COLO668 (cell line): ENCODE data around the gene EIF2A.
"Not testable (repeated sequence)": the region's sequence is repeated elsewhere in the genome, so short reads cannot be mapped to it uniquely, and the experiment has no call there.

Experiments used
- DNase-seq: peaks from one replicate; lab custom pipeline; 2025; ENCODE audit not compliant: unreplicated experiment; lab: John Stamatoyannopoulos, UW

EIF2A gene

GRCh38 chr3:150546226-150547044 lies at the start of gene EIF2A, which contains the start of gene SERP1:
Gene EIF2A, plus strand, starts transcription at chr3:150546787. Its CDS starts 16 bp downstream, at chr3:150546803.
Gene SERP1, minus strand, starts transcription at chr3:150546496. Its CDS starts 361 bp downstream, at chr3:150546135.
- DNase-seq, result peak; percentile 96

DNA sequence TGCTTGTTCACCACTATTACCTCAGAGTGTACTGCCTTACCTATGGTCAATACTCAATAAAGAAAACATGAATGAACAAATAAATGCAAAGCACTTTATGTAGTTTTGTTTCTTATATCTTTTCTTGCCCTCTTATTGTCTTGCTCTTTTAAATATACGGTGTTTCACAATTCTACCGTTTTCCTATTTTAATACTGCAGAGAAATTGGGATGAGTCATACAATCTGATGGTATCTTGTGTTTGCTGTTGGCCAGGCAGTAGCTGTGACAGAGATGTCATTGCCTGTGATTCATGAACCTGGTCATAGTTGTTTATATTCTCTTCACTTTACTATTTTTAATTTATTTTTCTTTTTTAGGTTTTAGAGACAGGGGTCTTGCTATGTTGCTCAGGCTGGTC lies 48.6 kb upstream of the EIF2A start:
- DNase-seq, result no peak

GRCh38 chr3:150500960-150501359 lies 45.6 kb upstream of the EIF2A start:
- not testable (repeated sequence) for DNase-seq

DNA sequence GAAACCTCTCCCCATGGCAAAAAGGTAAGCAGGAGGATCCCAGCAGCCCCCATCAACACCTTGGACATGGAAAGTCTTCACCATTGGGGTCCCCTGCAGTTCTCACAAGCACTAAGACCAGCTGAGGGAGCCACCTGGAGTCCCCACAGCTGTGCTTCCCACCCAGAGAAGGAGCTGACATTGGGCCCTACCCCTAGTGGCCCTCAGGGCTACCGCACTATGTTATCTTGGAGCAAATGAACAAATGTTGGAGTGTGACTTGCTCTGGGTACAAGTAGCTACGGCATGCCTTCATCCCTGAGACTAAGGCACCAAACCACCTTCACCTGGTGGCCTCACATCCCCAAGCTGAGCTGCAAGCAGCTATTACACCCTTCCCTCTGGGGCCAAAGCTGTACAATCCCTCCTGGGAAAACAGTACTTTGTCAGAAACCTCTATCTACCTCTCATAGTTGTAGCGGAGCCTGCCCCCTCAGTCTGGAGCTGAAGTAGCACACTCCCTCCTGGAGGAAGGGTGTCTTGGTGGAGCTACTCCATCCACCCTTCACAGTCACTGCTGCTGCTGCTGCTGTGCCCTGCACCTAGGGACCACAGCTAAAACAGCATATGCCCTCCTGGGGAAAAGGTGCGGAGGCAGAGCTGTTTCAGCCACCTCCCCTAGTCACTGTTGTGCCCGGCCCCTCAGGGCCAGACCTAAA lies 43.0 kb upstream of the EIF2A start:
- DNase-seq, result no peak

DNA sequence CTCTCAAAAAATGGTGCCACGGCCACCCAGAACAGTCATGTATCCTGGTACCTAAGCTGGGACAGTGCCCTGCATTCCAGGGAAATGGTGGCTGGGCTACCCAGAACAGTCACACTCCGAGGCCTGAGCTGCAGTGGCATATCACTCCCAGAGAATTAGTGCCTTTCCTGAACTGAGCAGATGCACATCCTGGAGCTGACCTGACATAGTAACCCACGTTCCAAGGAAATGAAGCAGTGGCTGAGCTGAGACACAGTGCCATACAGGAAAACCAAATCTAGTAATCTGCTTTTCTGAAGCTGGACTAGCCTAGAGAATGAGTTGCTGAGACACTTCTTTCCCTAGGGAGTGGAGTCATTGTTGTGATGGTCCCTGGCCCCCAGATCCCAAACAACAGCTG lies 42.1 kb upstream of the EIF2A start:
- no peak for DNase-seq

DNA sequence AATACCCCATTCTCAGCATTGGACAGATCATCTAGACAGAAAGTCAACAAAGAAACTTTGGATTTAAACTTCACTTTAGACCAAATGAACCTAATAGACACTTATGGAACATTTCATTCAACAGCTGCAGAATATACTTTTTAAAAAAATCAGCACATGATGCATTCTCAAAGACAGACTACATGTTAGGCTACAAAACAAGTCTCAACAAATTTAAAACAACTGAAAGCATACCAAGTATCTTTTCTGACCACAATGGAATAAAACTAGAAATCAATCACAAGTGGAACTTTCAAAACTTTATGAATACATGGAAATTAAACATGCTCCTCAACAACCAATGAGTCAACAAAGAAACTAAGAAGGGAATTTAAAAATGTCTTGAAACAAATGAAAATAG lies 38.2 kb upstream of the EIF2A start:
- DNase-seq, result no peak

- no peak for DNase-seq
Measured at GRCh38 chr3:150509780-150510179, 36.8 kb upstream of the EIF2A start.

- no peak for DNase-seq
Measured at GRCh38 chr3:150511122-150511821, 35.3 kb upstream of the EIF2A start.

DNA sequence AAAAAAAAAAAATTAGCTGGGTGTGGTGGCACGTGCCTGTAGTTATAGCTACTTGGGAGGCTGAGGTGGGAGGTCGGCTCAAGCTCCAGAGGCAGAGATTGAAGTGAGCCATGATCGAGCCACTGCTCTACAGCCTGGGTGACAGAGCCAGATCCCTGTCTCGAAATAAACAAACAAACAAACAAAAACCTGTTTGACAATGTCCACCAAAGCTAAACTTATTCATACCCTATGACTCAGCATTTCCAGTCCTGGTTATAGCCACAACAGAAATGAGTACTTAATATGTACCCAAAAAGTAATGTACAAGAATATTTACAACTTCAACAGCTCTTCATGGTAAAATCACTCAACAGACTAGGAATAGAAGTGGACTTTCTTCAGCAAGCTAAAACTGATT lies 31.4 kb upstream of the EIF2A start:
- no peak for DNase-seq

GRCh38 chr3:150519026-150519425 lies 27.6 kb upstream of the EIF2A start:
- DNase-seq, result no peak

DNA sequence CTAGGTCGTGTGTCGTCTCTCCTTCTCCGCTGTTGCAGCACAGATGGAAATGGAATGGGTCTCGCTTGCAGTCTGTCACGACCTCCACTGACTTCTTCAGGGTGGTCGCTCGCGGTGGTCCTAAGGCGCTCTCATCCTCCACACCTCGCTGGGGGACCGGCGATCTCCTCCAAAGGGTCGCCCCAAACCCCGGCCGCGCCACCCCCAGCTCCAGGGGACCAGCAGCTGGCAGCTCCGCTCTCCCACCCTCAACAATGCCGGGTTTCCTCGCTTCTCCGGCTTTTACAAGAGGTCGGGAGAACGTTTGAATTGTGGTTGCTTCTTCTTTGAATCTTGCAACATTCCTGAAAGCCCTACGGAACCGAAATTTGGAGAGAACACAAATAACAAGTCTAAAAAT lies 26.2 kb upstream of the EIF2A start:
- DNase-seq, result no peak

DNA sequence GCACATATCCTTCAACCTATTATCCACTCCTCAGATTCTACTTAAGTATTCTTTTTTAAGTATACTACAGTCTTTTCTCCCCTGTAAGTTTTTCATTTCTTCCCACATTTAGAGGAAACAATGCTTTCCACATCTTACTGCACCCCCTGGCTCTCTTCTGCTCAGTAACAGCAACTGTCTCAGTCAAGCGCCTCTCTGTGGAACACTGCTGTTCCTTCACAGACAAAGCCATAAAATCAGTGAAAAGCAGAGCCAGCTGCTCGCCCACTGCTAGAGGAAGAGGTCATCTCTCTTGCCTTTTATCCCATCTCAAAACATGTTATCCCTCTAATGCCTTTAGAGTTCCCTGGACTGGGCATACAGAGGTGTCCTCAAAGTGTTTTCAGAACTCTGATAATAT lies 25.1 kb upstream of the EIF2A start:
- no peak for DNase-seq

GRCh38 chr3:150523538-150523937 lies 23.0 kb upstream of the EIF2A start:
- DNase-seq, result no peak

DNA sequence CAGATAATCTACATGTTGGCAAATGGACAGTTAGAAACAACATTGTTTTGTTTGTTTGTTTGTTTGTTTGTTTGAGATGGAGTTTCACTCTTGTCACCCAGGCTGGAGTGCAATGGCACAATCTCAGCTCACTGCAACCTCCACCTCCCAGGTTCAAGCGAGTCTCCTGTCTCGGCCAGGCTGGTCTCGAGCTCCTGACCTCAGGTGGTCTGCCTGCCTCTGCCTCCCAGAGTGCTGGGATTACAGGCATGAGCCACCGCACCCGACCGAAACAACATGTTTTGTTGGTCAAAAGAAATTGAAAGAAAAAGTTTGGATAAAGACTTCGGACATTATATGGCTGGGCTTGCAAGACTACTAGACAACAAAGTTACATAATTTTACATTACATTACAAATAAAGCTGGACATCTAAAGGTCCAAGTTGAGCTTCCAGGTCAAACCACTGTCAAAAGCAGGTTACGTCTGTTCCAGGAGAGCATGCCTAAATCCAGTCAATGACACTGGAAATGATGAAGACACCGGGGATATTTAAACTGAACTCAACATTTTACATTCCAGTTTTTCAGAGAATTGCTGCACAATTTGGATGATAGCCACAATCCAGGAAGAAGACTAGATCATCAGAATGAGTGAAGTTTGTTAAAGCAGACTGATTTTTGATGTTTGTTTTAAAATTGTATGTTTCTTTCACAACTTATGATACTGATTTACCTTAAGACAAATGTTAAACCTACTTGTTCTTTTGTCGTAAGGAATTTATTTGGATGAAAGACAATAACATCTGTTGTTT lies 18.9 kb upstream of the EIF2A start:
- DNase-seq, result no peak

DNA sequence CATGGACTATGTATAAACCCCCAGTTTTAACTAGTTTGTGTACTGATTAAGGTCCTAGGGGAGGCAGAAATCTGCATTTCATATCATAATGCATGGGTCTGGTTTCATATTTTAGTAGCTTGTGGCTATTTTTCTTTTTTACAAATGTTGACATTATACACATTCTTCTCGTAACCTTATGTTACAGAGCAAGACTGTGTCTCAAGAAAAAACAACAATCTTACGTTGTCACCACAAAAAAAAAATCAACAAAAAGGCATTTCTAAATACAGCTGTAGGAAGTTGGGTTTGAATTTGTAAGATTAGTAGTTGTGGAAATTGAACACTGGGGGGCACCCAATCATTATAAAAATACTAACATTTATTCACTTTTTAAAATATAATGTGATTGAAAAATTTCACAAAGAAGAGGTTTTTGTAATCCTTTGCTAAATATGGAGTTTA lies 18.2 kb upstream of the EIF2A start:
- no peak for DNase-seq

DNA sequence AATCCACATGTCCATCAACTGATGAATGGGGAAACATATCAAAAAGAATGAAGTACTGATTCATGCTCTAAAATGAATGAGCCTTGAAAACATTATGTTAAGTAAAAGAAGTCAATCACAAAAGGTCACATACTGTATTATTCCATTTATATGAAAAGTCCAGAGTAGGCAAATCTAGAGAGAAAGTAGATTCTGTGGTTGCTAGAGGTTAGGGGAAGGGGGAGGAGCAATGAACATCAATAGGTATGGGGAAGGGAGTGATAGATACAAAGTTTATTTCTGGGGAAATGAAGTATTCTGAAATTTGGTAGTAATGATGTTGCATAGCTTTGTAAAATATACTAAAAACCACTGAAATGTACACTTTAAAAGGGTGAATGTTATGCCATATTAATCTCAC lies 14.8 kb upstream of the EIF2A start:
- no peak for DNase-seq

GRCh38 chr3:150535204-150535603 lies 11.4 kb upstream of the EIF2A start:
- DNase-seq, result no peak

DNA sequence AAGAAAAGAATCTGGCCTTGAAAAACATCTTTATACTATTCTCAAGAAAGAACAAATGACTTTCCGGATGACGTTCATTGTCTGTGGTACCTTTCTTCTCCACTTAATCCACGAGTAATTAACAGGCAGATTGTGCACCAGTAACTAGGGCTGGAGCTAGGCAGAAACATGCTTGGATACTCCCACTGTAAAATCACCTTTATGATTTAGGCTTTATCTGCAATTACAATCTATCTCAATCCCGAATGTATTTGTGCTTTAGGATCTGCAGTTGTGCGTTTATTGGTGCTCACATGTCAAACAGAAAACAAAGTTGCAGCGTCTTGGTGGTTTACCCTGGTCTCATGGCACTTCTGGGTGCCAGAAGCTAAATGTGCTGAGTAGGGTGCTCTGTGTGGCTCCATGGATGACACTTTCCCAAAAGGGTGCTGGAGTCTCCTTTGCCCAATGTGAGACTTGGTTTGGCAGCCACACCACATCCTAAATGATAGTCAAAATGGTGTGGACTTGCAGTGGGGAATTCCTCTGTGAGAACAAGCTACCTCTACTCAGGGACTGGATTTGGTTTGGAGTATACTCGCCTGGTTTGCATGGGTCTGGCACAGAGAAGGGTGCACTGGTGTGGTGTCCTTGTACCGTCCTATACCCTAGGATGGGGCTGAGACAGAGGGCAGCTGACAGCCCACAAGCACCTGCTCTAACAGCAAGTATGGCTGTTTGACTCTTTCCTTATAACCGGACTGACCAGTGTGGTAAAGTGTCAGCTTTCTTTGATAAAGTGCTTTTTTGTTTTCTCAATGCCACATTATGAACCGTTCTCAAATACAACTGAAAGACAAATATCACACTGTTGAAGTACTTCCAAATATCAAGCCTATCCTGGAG lies 8.0 kb upstream of the EIF2A start:
- no peak for DNase-seq

DNA sequence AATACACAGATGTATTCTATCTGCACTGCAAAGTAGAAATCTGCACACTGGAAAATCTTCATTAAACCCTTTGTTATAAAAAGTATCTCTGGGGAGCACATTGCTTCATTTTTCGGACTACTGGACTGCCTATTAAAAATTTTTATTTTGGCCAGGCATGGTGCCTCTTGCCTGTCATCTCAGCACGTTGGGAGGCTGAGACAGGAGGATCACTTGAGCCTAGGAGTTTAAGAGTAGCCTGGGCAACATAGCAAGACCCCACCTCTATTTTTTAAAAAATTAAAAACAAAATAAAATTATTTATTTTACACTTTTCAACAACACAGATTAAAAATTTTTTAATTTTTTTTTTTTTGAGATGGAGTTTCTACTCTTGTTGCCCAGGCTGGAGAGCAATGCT lies 6.3 kb upstream of the EIF2A start:
- DNase-seq, result no peak

- DNase-seq, result no peak
Measured at GRCh38 chr3:150540991-150541390, 5.6 kb upstream of the EIF2A start.
